GM12892 (cell line): Measurements from ENCODE around the gene ODF2L.

Experiments used
- POLR2A ChIP-seq: IDR thresholded peaks from 2 replicates; pipeline ENCODE4 v1.6.1; 2011; ENCODE audit warnings: low read depth, low read length, control low read depth
- POLR2AphosphoS5 ChIP-seq: IDR thresholded peaks from 2 replicates; pipeline ENCODE4 v1.6.1; 2011; ENCODE audit warnings: low read depth, low read length, control low read depth
- TAF1 ChIP-seq: IDR thresholded peaks from 2 replicates; pipeline ENCODE4 v1.6.1; 2011; ENCODE audit warnings: low read depth, mild to moderate bottlenecking, control low read depth, low read length, borderline replicate concordance

- TF ChIP-seq POLR2A (no peak), POLR2AphosphoS5 (no peak), TAF1 (no peak)
These were observed 45.9 kb upstream of the ODF2L start for GRCh38 chr1:86441997-86442396.
